HCEC 1CT (cell line): ENCODE data around the gene PRR12.

Experiments used
- DNase-seq: peaks from one replicate; pipeline ENCODE4 v3.0.0-alpha.2; 2017

The PRR12 gene

GRCh38 chr19:49669516-49669915 is 78.5 kb downstream of the PRR12 start:
- DNase-seq = no peak

- peak; percentile 42 for DNase-seq
Observed at GRCh38 chr19:49672131-49672919, 81.3 kb downstream of the PRR12 start.
